Hepatocyte (in vitro differentiated cells): ENCODE results near the gene MRTFB. TPM values are rescaled to one million over a fixed set of nuclear protein-coding genes. Genes with fewer than 3 reads are reported as not detected.

ENCODE experiments used
- DNase-seq: peaks from one replicate; pipeline ENCODE4 v3.0.0-alpha.2; 2016; ENCODE audit warnings: low spot score
- H2AFZ ChIP-seq: fragments of 200-600 bp; sonication (generic); 2 replicates; pipeline ENCODE4 v1.6.0; 2016; ENCODE audit warnings: antibody characterized with exemption, mild to moderate bottlenecking
- H3K27ac ChIP-seq: fragments of 200-600 bp; sonication (generic); 2 replicates; pipeline ENCODE4 v1.5.1; 2016; ENCODE audit warnings: mild to moderate bottlenecking
- H3K27me3 ChIP-seq: fragments of 200-600 bp; sonication (generic); 2 replicates; pipeline ENCODE4 v1.6.1; 2016
- H3K36me3 ChIP-seq: fragments of 200-600 bp; sonication (generic); replicated peaks from 2 replicates; pipeline ENCODE4 v1.5.1; 2016; ENCODE audit warnings: low read depth; ENCODE audit not compliant: insufficient read depth
- H3K4me1 ChIP-seq: fragments of 200-600 bp; sonication (generic); 2 replicates; pipeline ENCODE4 v1.5.1; 2016; ENCODE audit warnings: mild to moderate bottlenecking, moderate library complexity; ENCODE audit not compliant: insufficient read depth
- H3K4me2 ChIP-seq: fragments of 200-600 bp; sonication (generic); 2 replicates; pipeline ENCODE4 v1.6.0; 2016
- H3K4me3 ChIP-seq: fragments of 200-600 bp; sonication (generic); 2 replicates; pipeline ENCODE4 v1.5.1; 2016; ENCODE audit warnings: mild to moderate bottlenecking
- H3K79me2 ChIP-seq: fragments of 200-600 bp; sonication (generic); 2 replicates; pipeline ENCODE4 v1.6.0; 2017; ENCODE audit warnings: mild to moderate bottlenecking
- H3K9me2 ChIP-seq: fragments of 200-600 bp; sonication (generic); replicated peaks from 2 replicates; pipeline ENCODE4 v1.6.0; 2017; ENCODE audit warnings: mild to moderate bottlenecking; ENCODE audit not compliant: insufficient read depth
- H3K9me3 ChIP-seq: fragments of 200-600 bp; sonication (generic); 2 replicates; pipeline ENCODE4 v1.5.1; 2016; ENCODE audit warnings: low read depth, mild to moderate bottlenecking
- H4K20me1 ChIP-seq: fragments of 200-600 bp; sonication (generic); 2 replicates; pipeline ENCODE4 v1.6.0; 2016; ENCODE audit warnings: mild to moderate bottlenecking; ENCODE audit not compliant: insufficient read depth, poor library complexity, severe bottlenecking
- EZH2 ChIP-seq: fragments of 200-600 bp; sonication (generic); IDR thresholded peaks from 2 replicates; pipeline ENCODE4 v1.6.1; 2016; ENCODE audit warnings: antibody characterized with exemption, mild to moderate bottlenecking, borderline replicate concordance
- EZH2phosphoT487 ChIP-seq: fragments of 200-600 bp; sonication (generic); IDR thresholded peaks from one replicate; pipeline ENCODE4 v1.6.1; 2018; ENCODE audit warnings: antibody characterized with exemption, mild to moderate bottlenecking, low read depth, moderate library complexity; ENCODE audit not compliant: unreplicated experiment, severe bottlenecking
- WGBS: methylation state at CpG from one replicate; pipeline ENCODE4 v1.1.6; 2016; ENCODE audit warnings: low lambda C conversion rate; ENCODE audit errors: missing lambda C conversion rate; 5-methylcytosine and 5-hydroxymethylcytosine counted together
- polyA plus RNA-seq: library from polyadenylated mRNA; unstranded; fragments of >200 nt; fragmentation: Nextera tagmentation; extraction: Ambion mirVana; gene quantifications from 2 replicates; pipeline ENCODE4 v1.2.1, GENCODE V29; 2016
- total RNA-seq: library from RNA; depleted of rRNA; stranded (reverse); fragments of >200 nt; gene quantifications from 2 replicates; pipeline ENCODE4 v1.2.3, GENCODE V29; 2014
- TF ChIP-seq, protein P1 (sequence below): fragments of 200-600 bp; sonication (generic); IDR thresholded peaks from 2 replicates; pipeline ENCODE4 v1.5.1; 2016; ENCODE audit warnings: antibody characterized with exemption, mild to moderate bottlenecking; ENCODE audit not compliant: poor library complexity

Gene MRTFB
- total and polyA plus RNA-seq, 2 experiments from 2014 or later = 10.9 to 27.9 TPM

DNA sequence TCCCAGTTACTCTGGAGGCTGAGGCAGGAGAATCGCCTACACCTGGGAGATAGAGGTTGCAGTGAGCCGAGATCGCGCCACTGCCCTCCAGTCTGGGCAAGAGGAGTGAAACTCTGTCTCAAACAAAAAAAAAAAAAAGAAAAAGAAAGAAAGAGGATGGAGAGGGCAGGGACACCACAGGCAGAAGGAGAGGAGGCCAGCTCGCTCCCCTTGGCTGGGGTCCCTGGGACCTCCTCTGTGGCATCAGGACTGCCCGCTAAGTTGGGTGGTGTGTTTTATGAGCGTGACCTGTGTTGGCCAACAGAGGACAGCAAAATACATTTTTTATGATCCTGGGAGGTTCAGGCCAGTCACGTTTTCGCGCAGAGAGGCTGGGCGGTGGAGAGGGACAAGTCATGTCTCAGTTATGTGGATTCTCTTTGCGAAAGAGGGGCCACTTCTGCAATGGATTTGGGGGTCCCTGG lies 229.6 kb downstream of the MRTFB start:
- TF ChIP-seq EZH2 (no peak), EZH2phosphoT487 (no peak)
- TF ChIP-seq, protein P1, sequence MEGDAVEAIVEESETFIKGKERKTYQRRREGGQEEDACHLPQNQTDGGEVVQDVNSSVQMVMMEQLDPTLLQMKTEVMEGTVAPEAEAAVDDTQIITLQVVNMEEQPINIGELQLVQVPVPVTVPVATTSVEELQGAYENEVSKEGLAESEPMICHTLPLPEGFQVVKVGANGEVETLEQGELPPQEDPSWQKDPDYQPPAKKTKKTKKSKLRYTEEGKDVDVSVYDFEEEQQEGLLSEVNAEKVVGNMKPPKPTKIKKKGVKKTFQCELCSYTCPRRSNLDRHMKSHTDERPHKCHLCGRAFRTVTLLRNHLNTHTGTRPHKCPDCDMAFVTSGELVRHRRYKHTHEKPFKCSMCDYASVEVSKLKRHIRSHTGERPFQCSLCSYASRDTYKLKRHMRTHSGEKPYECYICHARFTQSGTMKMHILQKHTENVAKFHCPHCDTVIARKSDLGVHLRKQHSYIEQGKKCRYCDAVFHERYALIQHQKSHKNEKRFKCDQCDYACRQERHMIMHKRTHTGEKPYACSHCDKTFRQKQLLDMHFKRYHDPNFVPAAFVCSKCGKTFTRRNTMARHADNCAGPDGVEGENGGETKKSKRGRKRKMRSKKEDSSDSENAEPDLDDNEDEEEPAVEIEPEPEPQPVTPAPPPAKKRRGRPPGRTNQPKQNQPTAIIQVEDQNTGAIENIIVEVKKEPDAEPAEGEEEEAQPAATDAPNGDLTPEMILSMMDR = peak; percentile 56
- Histone ChIP-seq H3K4me2 (peak overlapping the region; percentile 99), H2AFZ (no peak overlapping the region), H3K36me3 (no peaks in the 10 kb centered on the region), H3K9me3 (no peaks in the 10 kb centered on the region), H3K9me2 (no peaks in the 10 kb centered on the region), H3K79me2 (peaks cover 16% of the 10 kb centered on the region), H3K4me1 (peaks cover 5% of the 10 kb centered on the region), H3K27me3 (no peaks in the 10 kb centered on the region), H4K20me1 (no peaks in the 10 kb centered on the region), H3K27ac (no peak overlapping the region), H3K4me3 (no peak overlapping the region)
- whole genome bisulfite sequencing = 33% methylated on average over 12 of the region's 12 CpGs
- DNase-seq = peak; percentile 86

DNA sequence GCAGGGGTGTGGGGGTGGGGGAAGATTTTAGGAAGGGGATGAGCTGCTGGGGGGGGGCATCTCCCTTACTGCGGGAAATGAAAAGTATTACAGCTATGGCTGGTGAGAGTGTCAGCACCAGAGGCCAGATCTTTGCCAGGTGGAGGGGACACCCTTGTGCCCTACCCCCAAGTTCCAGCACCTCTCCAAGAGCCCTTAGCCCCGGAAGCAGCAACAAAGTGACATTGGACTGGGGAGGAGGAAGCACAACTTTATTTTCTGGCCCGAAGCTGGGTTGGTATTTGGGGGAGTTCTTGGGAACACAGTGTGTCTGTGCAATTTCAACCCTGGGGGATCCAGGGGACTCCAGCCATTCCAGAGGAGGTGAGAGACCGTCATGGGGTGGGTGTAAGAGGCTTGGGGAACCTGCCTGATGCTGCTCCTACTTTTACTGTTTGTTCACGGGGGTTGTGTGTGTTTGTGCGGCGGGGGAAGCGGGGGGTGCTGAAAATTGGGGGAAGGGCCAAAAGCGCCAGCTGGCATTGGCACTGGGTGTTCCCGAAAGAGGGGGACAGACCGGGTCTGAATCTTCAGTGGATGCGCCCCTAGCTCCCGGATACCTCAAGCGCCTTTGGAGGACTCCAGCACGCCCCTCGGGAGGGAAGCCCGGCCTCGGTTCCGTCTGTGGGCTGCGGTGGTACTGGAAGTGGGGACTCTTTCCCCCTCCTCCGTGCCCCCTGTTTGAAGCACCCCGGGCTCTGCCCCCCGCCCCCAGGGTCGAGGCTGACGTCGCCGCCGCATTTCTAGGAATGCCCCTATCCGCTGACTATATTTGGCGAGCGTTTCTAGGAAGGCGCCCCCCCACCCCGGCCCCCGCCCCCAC lies 230.3 kb downstream of the MRTFB start:
- DNase-seq = peak; percentile 28
- TF ChIP-seq EZH2 (no peak), EZH2phosphoT487 (no peak)
- TF ChIP-seq, protein P1 = no peak
- Histone ChIP-seq H2AFZ (no peak overlapping the region), H3K4me2 (peak overlapping the region; percentile 99), H3K27ac (peak overlapping the region; percentile 40), H4K20me1 (no peaks in the 10 kb centered on the region), H3K9me3 (no peaks in the 10 kb centered on the region), H3K36me3 (no peaks in the 10 kb centered on the region), H3K4me3 (peak overlapping the region; percentile 24), H3K9me2 (no peaks in the 10 kb centered on the region), H3K27me3 (no peaks in the 10 kb centered on the region), H3K4me1 (peaks cover 5% of the 10 kb centered on the region), H3K79me2 (peaks cover 19% of the 10 kb centered on the region)
- WGBS = 2% methylated on average over 13 of the region's 34 CpGs

DNA sequence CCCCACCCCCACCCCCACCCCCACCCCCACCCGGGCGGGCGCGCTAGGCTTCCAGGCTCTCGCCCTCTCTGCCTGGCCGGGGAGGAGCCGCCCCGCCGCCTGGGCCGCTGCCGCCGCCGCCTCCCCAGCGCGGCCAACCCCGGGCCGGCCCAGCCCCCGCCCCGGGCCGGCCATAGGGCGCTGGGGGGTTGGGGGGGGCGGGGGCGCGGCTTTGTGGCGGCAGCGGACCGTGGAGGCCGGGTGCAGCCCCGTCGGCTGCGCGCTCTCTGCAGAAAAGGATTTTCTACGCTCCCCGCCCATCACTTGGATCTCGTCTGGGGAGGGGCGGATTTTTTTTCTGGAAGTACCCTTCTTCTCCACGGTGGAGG lies 230.9 kb downstream of the MRTFB start:
- H3K79me2 ChIP-seq = peaks cover 19% of the 10 kb centered on the region
- no peaks in the 10 kb centered on the region for H3K9me3 ChIP-seq
- H3K27ac ChIP-seq = no peak overlapping the region
- WGBS = 0% methylated on average over 2 of the region's 37 CpGs
- peak overlapping the region; percentile 97 for H3K4me3 ChIP-seq
- H4K20me1 ChIP-seq = no peaks in the 10 kb centered on the region
- peaks cover 5% of the 10 kb centered on the region for H3K4me1 ChIP-seq
- H3K36me3 ChIP-seq = no peaks in the 10 kb centered on the region
- no peaks in the 10 kb centered on the region for H3K9me2 ChIP-seq
- TF ChIP-seq EZH2phosphoT487 = no peak
- no peak for TF ChIP-seq EZH2
- TF ChIP-seq, protein P1 = no peak
- peak overlapping the region; percentile 99 for H3K4me2 ChIP-seq
- DNase-seq = peak; percentile 87
- no peaks in the 10 kb centered on the region for H3K27me3 ChIP-seq
- H2AFZ ChIP-seq = peak overlapping the region; percentile 32
